Measurements from ENCODE around the gene CCDC88C. TPM values are rescaled to one million over a fixed set of nuclear protein-coding genes. Genes with fewer than 3 reads are reported as not detected.

Gene CCDC88C
- total RNA-seq, 1 experiment from 2014 or later: 33.2 TPM

DNA sequence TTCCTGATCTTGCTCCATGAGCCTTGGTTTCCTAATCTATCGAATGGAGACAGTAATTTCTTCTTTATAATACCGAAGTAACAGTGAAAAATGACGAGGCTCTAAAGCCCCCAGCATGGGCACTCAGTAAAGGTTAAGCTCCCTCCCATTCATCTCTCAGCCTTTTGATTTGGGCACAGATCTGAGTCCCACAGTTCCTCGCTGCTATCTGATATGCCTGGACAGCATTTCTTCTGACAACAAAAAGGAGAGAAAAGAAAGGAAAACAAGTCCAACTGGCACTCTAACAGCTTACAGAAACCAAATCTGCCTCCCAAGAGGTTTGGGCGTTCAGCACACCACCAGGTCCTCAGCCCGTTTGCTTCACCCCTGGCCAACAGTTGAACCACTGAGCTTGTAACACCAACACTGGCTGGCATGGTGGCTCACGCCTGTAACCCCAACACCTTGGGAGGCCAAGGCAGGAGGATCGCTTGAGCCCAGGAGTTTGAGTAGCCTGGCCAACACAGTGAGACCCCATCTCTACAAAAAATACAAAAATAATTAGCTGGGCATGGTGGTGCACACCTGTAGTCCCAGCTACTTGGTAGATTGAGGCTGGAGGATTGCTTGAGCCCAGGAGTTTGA is 19.5 kb downstream of the CCDC88C start:
- Mint-ChIP-seq H3K4me1 (ENCODE audit: low read depth, unreplicated experiment) (peaks cover 42% of the 10 kb centered on the region), H3K27me3 (ENCODE audit: unreplicated experiment) (no peaks in the 10 kb centered on the region), H3K27ac (ENCODE audit: unreplicated experiment) (peak overlapping the region; percentile 10), H3K36me3 (ENCODE audit: insufficient read depth, unreplicated experiment) (no peaks in the 10 kb centered on the region), H3K4me3 (ENCODE audit: low read depth, unreplicated experiment) (peak overlapping the region; percentile 31), H3K9me3 (ENCODE audit: low read depth, unreplicated experiment) (no peaks in the 10 kb centered on the region)
- intact Hi-C loops (cut with micrococcal nuclease; ENCODE audit: unreplicated experiment): no loop called here
- BruUV-seq (replicated peaks): no TSS peak
- TF ChIP-seq, protein P1, sequence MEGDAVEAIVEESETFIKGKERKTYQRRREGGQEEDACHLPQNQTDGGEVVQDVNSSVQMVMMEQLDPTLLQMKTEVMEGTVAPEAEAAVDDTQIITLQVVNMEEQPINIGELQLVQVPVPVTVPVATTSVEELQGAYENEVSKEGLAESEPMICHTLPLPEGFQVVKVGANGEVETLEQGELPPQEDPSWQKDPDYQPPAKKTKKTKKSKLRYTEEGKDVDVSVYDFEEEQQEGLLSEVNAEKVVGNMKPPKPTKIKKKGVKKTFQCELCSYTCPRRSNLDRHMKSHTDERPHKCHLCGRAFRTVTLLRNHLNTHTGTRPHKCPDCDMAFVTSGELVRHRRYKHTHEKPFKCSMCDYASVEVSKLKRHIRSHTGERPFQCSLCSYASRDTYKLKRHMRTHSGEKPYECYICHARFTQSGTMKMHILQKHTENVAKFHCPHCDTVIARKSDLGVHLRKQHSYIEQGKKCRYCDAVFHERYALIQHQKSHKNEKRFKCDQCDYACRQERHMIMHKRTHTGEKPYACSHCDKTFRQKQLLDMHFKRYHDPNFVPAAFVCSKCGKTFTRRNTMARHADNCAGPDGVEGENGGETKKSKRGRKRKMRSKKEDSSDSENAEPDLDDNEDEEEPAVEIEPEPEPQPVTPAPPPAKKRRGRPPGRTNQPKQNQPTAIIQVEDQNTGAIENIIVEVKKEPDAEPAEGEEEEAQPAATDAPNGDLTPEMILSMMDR (IDR thresholded peaks at IDR 0.05; ENCODE audit: unreplicated experiment): no peak
- no peak for DNase-seq
- CTCF ChIA-PET: interaction anchor here (0.5 to 1.1 kb wide), 4 partner anchors 18 to 92 kb away, joined by 3 to 8 read pairs (median 3); partner anchors contain the start of gene CCDC88C

DNA sequence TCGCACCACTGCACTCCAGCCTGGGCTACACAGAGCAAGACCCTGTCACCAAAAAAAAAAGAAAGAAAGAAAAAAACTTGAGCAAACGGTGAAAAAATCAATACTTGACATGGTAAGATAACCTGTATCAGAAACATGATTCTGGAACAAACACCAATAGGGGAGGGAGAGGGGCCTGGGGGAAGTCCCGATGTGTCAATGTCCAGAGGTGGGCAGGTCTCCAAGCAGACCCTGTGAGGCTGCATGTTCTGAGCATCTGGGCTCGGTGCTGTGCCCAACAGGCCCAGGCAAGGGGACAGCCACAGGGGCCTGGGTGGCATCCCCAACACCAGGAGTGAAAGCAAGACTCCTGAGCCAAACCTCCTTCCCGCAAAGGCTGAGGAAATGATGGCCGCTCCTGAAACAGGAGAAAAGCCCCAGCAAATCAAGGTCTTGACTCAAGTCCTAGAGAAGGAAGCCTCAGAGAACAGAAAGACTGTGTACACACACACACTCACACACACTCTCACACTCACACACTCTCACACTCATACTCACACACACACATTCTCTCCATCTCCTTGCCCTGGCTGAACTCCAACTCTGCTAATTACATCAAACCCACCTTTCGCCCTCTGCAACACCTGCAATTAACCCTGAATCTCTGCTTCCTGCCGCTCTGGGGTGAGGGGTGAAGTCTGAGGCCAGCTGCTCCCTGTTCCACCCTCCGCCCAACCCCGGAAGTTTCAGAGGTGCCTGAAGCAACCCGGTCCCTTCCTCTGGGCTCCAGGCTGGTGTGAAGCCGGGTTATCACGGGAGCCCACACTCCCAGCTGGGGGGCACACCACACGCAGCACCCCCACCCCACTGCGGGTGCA is 20.4 kb downstream of the CCDC88C start:
- peak; percentile 56 for DNase-seq

GRCh38 chr14:91396013-91396660 is 21.5 kb downstream of the CCDC88C start:
- no TSS peak for BruUV-seq (replicated peaks)
- Mint-ChIP-seq H3K4me3 (ENCODE audit: low read depth, unreplicated experiment) (no peak overlapping the region), H3K27ac (ENCODE audit: unreplicated experiment) (no peak overlapping the region), H3K27me3 (ENCODE audit: unreplicated experiment) (no peaks in the 10 kb centered on the region), H3K36me3 (ENCODE audit: insufficient read depth, unreplicated experiment) (peaks cover 6% of the 10 kb centered on the region), H3K9me3 (ENCODE audit: low read depth, unreplicated experiment) (no peaks in the 10 kb centered on the region), H3K4me1 (ENCODE audit: low read depth, unreplicated experiment) (peaks cover 32% of the 10 kb centered on the region)
- no peak for DNase-seq
- intact Hi-C loops (cut with micrococcal nuclease; ENCODE audit: unreplicated experiment): no loop called here
- CTCF ChIA-PET: no interaction called here
- TF ChIP-seq, protein P1 (IDR thresholded peaks at IDR 0.05; ENCODE audit: unreplicated experiment): no peak

More for the DNA sequence above, 20.4 kb downstream of the CCDC88C start:
- intact Hi-C loops (cut with micrococcal nuclease; ENCODE audit: unreplicated experiment): no loop called here
- CTCF ChIA-PET: interaction anchor here (0.5 to 1.1 kb wide), 4 partner anchors 19 to 91 kb away, joined by 3 to 8 read pairs (median 3); partner anchors contain the start of gene CCDC88C
- H3K4me1 Mint-ChIP-seq (ENCODE audit: low read depth, unreplicated experiment): peaks cover 35% of the 10 kb centered on the region
- H3K27ac Mint-ChIP-seq (ENCODE audit: unreplicated experiment): peak overlapping the region; percentile 10
- H3K36me3 Mint-ChIP-seq (ENCODE audit: insufficient read depth, unreplicated experiment): peaks cover 1% of the 10 kb centered on the region
- BruUV-seq (replicated peaks): no TSS peak
- H3K4me3 Mint-ChIP-seq (ENCODE audit: low read depth, unreplicated experiment): peak overlapping the region; percentile 31
- no peaks in the 10 kb centered on the region for H3K9me3 Mint-ChIP-seq (ENCODE audit: low read depth, unreplicated experiment)
- TF ChIP-seq, protein P1 (IDR thresholded peaks at IDR 0.05; ENCODE audit: unreplicated experiment): no peak
- no peaks in the 10 kb centered on the region for H3K27me3 Mint-ChIP-seq (ENCODE audit: unreplicated experiment)

DNA sequence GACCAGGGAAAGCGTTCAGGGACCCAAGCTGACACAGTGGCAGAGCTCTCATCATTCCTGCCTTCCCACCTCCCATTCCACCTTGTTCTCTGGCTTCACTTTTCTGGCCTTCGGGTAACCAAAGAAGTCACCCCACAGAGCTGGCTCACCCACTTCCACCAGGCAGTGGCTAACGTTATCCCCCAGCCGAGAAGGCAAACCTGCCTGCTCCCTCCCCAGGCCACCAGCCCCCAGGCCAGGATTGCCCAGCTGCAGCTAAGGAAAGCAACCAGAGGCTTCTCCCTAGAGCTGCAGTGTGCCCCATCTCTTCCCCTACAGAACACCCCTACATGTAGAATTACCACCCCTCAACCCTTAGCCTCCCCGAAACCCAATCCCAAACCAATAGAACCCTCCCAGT is 22.2 kb downstream of the CCDC88C start:
- CTCF ChIA-PET: interaction anchor here (0.6 kb wide), 1 partner anchor 75 kb away, joined by 3 read pairs; no protein-coding TSS in a partner anchor
- BruUV-seq (replicated peaks): no TSS peak
- intact Hi-C loops (cut with micrococcal nuclease; ENCODE audit: unreplicated experiment): no loop called here
- no peaks in the 10 kb centered on the region for H3K27me3 Mint-ChIP-seq (ENCODE audit: unreplicated experiment)
- peaks cover 6% of the 10 kb centered on the region for H3K36me3 Mint-ChIP-seq (ENCODE audit: insufficient read depth, unreplicated experiment)
- H3K4me3 Mint-ChIP-seq (ENCODE audit: low read depth, unreplicated experiment): no peak overlapping the region
- no peak for DNase-seq
- TF ChIP-seq, protein P1 (IDR thresholded peaks at IDR 0.05; ENCODE audit: unreplicated experiment): no peak
- no peak overlapping the region for H3K27ac Mint-ChIP-seq (ENCODE audit: unreplicated experiment)
- H3K9me3 Mint-ChIP-seq (ENCODE audit: low read depth, unreplicated experiment): no peaks in the 10 kb centered on the region
- peaks cover 32% of the 10 kb centered on the region for H3K4me1 Mint-ChIP-seq (ENCODE audit: low read depth, unreplicated experiment)

All from Calu3 (cell line).